Keratinocyte (primary cell): ENCODE results near the gene DGKD. TPM values are rescaled to one million over a fixed set of nuclear protein-coding genes. Genes with fewer than 3 reads are reported as not detected.

Experiments used
- DNase-seq: peaks from one replicate; pipeline ENCODE4 v3.0.0-alpha.2; 2011; ENCODE audit warnings: low read depth, missing footprints, low spot score
- FAIRE-seq: peaks from 2 replicates; lab custom pipeline; 2011; peaks lifted over from hg19 to GRCh38; lab: Jason Lieb, UNC
- H2AFZ ChIP-seq: 2 replicates; pipeline ENCODE4 v1.6.0; 2012; ENCODE audit warnings: low read length, control low read depth, inconsistent platforms; ENCODE audit not compliant: control insufficient read depth
- H3K27ac ChIP-seq: 2 replicates; pipeline ENCODE4 v1.5.1; 2011; ENCODE audit warnings: low read length; ENCODE audit not compliant: control insufficient read depth, insufficient read depth
- H3K27me3 ChIP-seq: 3 replicates; pipeline ENCODE4 v1.6.0; 2011; ENCODE audit warnings: low read length; ENCODE audit not compliant: control insufficient read depth, insufficient read depth; ENCODE audit errors: extremely low read depth
- H3K36me3 ChIP-seq, 2 experiments: 2 replicates in 1 of 2; 3 replicates in 1 of 2; pipeline ENCODE4 v1.5.1; 2011; ENCODE audit warnings: low read length in 2 of 2, mild to moderate bottlenecking in 1 of 2; ENCODE audit not compliant: control insufficient read depth in 2 of 2, insufficient read depth in 2 of 2; ENCODE audit errors: extremely low read depth in 1 of 2
- H3K4me1 ChIP-seq: 3 replicates; pipeline ENCODE4 v1.5.1; 2011; ENCODE audit warnings: low read length; ENCODE audit not compliant: control insufficient read depth, insufficient read depth; ENCODE audit errors: extremely low read depth
- H3K4me2 ChIP-seq: 3 replicates; pipeline ENCODE4 v1.6.0; 2011; ENCODE audit warnings: low read depth, low read length; ENCODE audit not compliant: control insufficient read depth, insufficient read depth; ENCODE audit errors: extremely low read depth
- H3K4me3 ChIP-seq, 3 experiments: fragments of 200-600 bp in 1 of 3; sonication (generic) in 1 of 3; 2 replicates in 2 of 3; 3 replicates in 1 of 3; pipeline ENCODE4 v1.5.1; 2011 to 2016; ENCODE audit warnings: low read length in 3 of 3, mild to moderate bottlenecking in 3 of 3, control low read depth in 2 of 3, inconsistent platforms in 1 of 3, low read depth in 1 of 3, mixed read lengths in 1 of 3, mixed run types in 1 of 3, moderate library complexity in 1 of 3; ENCODE audit not compliant: control insufficient read depth in 2 of 3, insufficient read depth in 2 of 3; ENCODE audit errors: extremely low read depth in 1 of 3
- H3K79me2 ChIP-seq: 2 replicates; pipeline ENCODE4 v1.6.0; 2012; ENCODE audit warnings: low read length; ENCODE audit not compliant: control insufficient read depth, insufficient read depth
- H3K9ac ChIP-seq: 3 replicates; pipeline ENCODE4 v1.6.0; 2011; ENCODE audit warnings: low read length; ENCODE audit not compliant: control insufficient read depth, insufficient read depth; ENCODE audit errors: extremely low read depth
- H3K9me1 ChIP-seq: 3 replicates; pipeline ENCODE4 v1.6.0; 2011; ENCODE audit warnings: low read length; ENCODE audit not compliant: control insufficient read depth, insufficient read depth; ENCODE audit errors: extremely low read depth
- H3K9me3 ChIP-seq: 2 replicates; pipeline ENCODE4 v1.5.1; 2012; ENCODE audit warnings: low read depth, low read length; ENCODE audit not compliant: control insufficient read depth
- H4K20me1 ChIP-seq: 3 replicates; pipeline ENCODE4 v1.6.0; 2011; ENCODE audit warnings: low read length; ENCODE audit not compliant: control insufficient read depth, insufficient read depth; ENCODE audit errors: extremely low read depth
- EZH2 ChIP-seq: IDR thresholded peaks from one replicate; pipeline ENCODE4 v1.6.1; 2012; ENCODE audit warnings: inconsistent platforms, mild to moderate bottlenecking, low read length, moderate library complexity
- dilution Hi-C: fragments of 300-500 bp; cut with MboI; formaldehyde crosslinking; loops from one replicate; pipeline ENCODE4 v1.7.0; 2020; ENCODE audit warnings: low sequenced_read_pairs; ENCODE audit not compliant: extremely low pct_ligation_motif_present
- polyA plus RNA-seq, 5 experiments: library from polyadenylated mRNA; depleted of rRNA in 3 of 5; stranded (reverse) in 3 of 5; stranded (forward) in 1 of 5; unstranded in 1 of 5; fragments of >200 nt; gene quantifications; 1 replicate in 1 of 5; 2 replicates in 3 of 5; 3 replicates in 1 of 5; pipeline versions ENCODE4 v1.2.1 to v1.2.3, GENCODE V29; 2011 to 2012; ENCODE audit warnings: missing spikeins in 2 of 5, low read depth in 1 of 5, low replicate concordance in 1 of 5
- TF ChIP-seq, protein P1 (sequence below), 3 experiments: IDR thresholded peaks in 1 of 3; conservative IDR thresholded peaks in 1 of 3; optimal IDR thresholded peaks in 1 of 3; 2 replicates in 2 of 3; 3 replicates in 1 of 3; pipeline versions ENCODE3 to v1.5.1; 2011; ENCODE audit warnings: low read length in 3 of 3, mild to moderate bottlenecking in 3 of 3, moderate library complexity in 2 of 3, control low read depth in 1 of 3, inconsistent platforms in 1 of 3; ENCODE audit not compliant: insufficient read depth in 2 of 3; ENCODE audit errors: extremely low read depth in 1 of 3

DGKD gene
- polyA plus RNA-seq, 1 donor (not counting 4 experiments of a cell fraction or from before 2014, with no cell fraction given) = 6.1 TPM

DNA sequence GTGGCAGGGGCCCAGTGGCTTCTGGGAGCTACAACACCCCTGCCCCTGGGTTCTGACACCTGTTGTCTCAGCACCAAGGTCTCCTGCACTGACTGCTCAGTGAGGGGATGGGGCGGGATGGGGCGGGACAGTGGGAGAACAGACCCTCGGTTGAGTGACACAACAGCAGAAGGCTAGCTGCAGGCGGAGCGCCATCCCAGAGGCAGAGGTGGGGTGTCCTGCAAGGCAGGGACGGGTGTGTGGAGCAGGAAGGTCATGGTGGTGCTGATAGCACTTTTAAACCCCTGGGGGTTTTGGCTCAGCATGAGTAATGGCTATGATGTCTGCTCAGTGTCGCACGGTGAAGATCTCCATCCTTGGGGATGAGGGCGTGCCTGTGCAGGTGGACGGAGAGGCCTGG is 105.1 kb downstream of the DGKD start:
- dilution Hi-C loops = no loop called here

DNA sequence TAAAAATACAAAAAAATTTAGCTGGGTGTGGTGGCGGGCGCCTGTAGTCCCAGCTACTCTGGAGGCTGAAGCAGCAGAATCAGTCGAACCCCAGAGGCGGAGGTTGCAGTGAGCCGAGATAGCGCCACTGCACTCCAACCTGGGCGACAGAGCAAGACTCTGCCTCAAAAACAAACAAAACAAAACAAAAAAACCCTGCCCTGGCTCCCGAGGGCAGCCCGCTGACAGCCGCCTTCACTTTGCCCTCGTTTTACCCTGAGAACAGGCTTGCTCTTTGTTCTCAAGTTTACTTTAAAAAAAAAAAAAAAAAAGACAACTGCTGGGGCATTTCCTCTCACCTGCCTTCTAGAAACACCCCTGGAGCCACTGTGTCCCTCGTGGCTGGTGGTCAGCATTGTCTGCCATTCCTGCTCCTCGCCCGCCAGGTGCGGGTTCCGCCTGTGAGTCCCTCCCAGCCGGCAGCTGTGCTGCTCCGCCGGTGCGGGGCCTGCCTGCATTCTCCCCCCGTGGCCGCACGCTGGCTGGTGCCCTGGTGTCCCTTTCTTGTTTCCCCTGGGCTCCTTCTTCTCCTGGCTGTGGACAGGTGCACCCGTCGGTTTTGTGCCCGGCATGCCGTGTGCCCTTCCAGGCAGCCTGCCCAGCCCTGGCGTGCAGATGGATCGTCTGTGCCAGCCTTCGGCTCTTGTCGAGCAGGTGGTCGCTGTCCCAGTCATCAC is 106.6 kb downstream of the DGKD start:
- H3K27me3 ChIP-seq = no peaks in the 10 kb centered on the region
- no peaks in the 10 kb centered on the region for H4K20me1 ChIP-seq
- no peak overlapping the region for H3K27ac ChIP-seq
- H3K9ac ChIP-seq = no peak overlapping the region
- FAIRE-seq = no peak
- TF ChIP-seq, protein P1, sequence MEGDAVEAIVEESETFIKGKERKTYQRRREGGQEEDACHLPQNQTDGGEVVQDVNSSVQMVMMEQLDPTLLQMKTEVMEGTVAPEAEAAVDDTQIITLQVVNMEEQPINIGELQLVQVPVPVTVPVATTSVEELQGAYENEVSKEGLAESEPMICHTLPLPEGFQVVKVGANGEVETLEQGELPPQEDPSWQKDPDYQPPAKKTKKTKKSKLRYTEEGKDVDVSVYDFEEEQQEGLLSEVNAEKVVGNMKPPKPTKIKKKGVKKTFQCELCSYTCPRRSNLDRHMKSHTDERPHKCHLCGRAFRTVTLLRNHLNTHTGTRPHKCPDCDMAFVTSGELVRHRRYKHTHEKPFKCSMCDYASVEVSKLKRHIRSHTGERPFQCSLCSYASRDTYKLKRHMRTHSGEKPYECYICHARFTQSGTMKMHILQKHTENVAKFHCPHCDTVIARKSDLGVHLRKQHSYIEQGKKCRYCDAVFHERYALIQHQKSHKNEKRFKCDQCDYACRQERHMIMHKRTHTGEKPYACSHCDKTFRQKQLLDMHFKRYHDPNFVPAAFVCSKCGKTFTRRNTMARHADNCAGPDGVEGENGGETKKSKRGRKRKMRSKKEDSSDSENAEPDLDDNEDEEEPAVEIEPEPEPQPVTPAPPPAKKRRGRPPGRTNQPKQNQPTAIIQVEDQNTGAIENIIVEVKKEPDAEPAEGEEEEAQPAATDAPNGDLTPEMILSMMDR (optimal IDR thresholded peaks at IDR 0.05 in 1 of 3, IDR thresholded peaks at IDR 0.05 in 1 of 3, conservative IDR thresholded peaks at IDR 0.05 in 1 of 3; ENCODE audit: extremely low read depth in 1 of 3, insufficient read depth in 2 of 3, low read length in 3 of 3) = no peak
- no peak for TF ChIP-seq EZH2
- no peak overlapping the region for H3K4me3 ChIP-seq
- no peaks in the 10 kb centered on the region for H3K79me2 ChIP-seq
- dilution Hi-C loops = no loop called here
- no peak overlapping the region for H2AFZ ChIP-seq
- no peak overlapping the region for H3K4me2 ChIP-seq
- H3K4me1 ChIP-seq = no peaks in the 10 kb centered on the region
- DNase-seq = no peak
- no peaks in the 10 kb centered on the region for H3K9me1 ChIP-seq
- no peaks in the 10 kb centered on the region for H3K9me3 ChIP-seq
- peaks cover 15% of the 10 kb centered on the region in 2 experiments for H3K36me3 ChIP-seq

More for the DNA sequence above, 105.1 kb downstream of the DGKD start:
- Histone ChIP-seq H3K4me2 (no peak overlapping the region), H3K9me3 (no peaks in the 10 kb centered on the region), H3K36me3 (peaks cover 11 to 18% of the 10 kb centered on the region in 2 experiments), H3K9ac (no peak overlapping the region), H4K20me1 (no peaks in the 10 kb centered on the region), H3K9me1 (no peaks in the 10 kb centered on the region), H3K4me3 (no peak overlapping the region), H3K27me3 (no peaks in the 10 kb centered on the region), H3K27ac (no peak overlapping the region), H3K4me1 (no peaks in the 10 kb centered on the region), H3K79me2 (no peaks in the 10 kb centered on the region), H2AFZ (no peak overlapping the region)
- TF ChIP-seq EZH2 = no peak
- TF ChIP-seq, protein P1 (optimal IDR thresholded peaks at IDR 0.05 in 1 of 3, IDR thresholded peaks at IDR 0.05 in 1 of 3, conservative IDR thresholded peaks at IDR 0.05 in 1 of 3; ENCODE audit: extremely low read depth in 1 of 3, insufficient read depth in 2 of 3, low read length in 3 of 3) = no peak
- DNase-seq (no peak), FAIRE-seq (no peak)
